Parathyroid adenoma (tissue), 2 donors: ENCODE measurements around the gene CDH26.

Experiments
- H2AFZ ChIP-seq: fragments of 300-600 bp; sonication (generic); one replicate; pipeline ENCODE4 v1.7.0; 2017; ENCODE audit warnings: antibody characterized with exemption, mild to moderate bottlenecking
- H3K27ac ChIP-seq: fragments of 300-600 bp; sonication (generic); one replicate; pipeline ENCODE4 v1.7.0; 2017
- H3K27me3 ChIP-seq: fragments of 300-600 bp; sonication (generic); one replicate; pipeline ENCODE4 v1.7.0; 2017; ENCODE audit warnings: low read length; ENCODE audit not compliant: control insufficient read depth, insufficient read depth
- H3K36me3 ChIP-seq: fragments of 300-600 bp; sonication (generic); one replicate; pipeline ENCODE4 v1.7.0; 2017; ENCODE audit warnings: low read length; ENCODE audit not compliant: control insufficient read depth, insufficient read depth
- H3K4me1 ChIP-seq: fragments of 300-600 bp; sonication (generic); one replicate; pipeline ENCODE4 v1.7.0; 2017; ENCODE audit warnings: control low read depth
- H3K4me2 ChIP-seq: fragments of 300-600 bp; sonication (generic); one replicate; pipeline ENCODE4 v1.7.0; 2017; ENCODE audit warnings: low read length
- H3K4me3 ChIP-seq: fragments of 300-600 bp; sonication (generic); one replicate; pipeline ENCODE4 v1.7.0; 2017; ENCODE audit warnings: low read depth, low read length
- H3K79me2 ChIP-seq: fragments of 300-600 bp; sonication (generic); one replicate; pipeline ENCODE4 v1.7.0; 2017; ENCODE audit warnings: control low read depth
- H3K9ac ChIP-seq: fragments of 300-600 bp; sonication (generic); one replicate; pipeline ENCODE4 v1.7.0; 2017; ENCODE audit warnings: mild to moderate bottlenecking
- H3K9me3 ChIP-seq: fragments of 300-600 bp; sonication (generic); one replicate; pipeline ENCODE4 v1.7.0; 2017; ENCODE audit warnings: low read length; ENCODE audit not compliant: control insufficient read depth
- TF ChIP-seq, protein P1 (sequence below): fragments of 300-600 bp; sonication (generic); IDR thresholded peaks from one replicate; pipeline ENCODE4 v1.7.0; 2017; ENCODE audit warnings: antibody characterized with exemption, mild to moderate bottlenecking
- donor health status: primary hyperparathyroidism.

Gene CDH26

DNA sequence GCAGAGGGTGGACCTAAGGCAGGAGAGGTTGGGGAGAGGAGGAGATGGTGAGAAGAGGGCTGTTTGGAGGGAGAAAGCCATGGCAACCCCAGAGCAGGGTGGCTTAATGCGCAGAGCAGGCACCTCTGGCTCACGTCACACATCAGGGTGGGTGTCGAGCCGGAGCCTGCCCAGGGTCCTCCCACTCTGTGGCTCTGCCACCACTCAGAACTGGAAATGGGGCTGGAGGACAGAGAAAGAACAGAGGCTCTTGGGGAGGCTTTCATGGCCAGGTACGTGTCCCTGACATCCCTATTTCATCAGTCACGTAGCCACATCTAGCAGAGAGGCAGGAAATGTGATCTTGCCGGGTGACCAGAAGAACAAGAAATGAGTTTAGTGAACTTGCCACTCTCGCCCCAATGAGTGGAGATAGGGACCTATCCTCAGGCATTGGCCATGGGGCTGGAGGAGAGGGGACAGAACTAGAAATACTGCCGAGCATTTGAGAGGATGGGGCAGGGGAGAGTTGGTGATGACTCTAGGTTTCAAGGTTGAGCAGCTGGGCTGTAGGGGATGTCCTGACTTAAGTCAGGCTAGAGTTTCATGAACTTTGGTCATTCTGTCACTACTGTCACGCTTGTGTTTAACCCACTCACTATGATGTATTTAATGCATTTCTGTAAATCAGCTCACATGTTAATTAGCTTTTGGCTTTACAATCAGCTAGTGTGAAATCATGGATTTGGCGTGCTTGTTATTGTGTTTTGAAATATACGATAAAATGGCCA, 52.7 kb downstream of the CDH26 start:
- Histone ChIP-seq H3K27ac (no peak overlapping the region), H3K79me2 (no peaks in the 10 kb centered on the region), H2AFZ (no peak overlapping the region), H3K4me2 (no peak overlapping the region), H3K4me3 (no peak overlapping the region), H3K9me3 (no peaks in the 10 kb centered on the region), H3K9ac (no peak overlapping the region), H3K27me3 (no peaks in the 10 kb centered on the region), H3K4me1 (no peaks in the 10 kb centered on the region), H3K36me3 (no peaks in the 10 kb centered on the region)
- TF ChIP-seq, protein P1, sequence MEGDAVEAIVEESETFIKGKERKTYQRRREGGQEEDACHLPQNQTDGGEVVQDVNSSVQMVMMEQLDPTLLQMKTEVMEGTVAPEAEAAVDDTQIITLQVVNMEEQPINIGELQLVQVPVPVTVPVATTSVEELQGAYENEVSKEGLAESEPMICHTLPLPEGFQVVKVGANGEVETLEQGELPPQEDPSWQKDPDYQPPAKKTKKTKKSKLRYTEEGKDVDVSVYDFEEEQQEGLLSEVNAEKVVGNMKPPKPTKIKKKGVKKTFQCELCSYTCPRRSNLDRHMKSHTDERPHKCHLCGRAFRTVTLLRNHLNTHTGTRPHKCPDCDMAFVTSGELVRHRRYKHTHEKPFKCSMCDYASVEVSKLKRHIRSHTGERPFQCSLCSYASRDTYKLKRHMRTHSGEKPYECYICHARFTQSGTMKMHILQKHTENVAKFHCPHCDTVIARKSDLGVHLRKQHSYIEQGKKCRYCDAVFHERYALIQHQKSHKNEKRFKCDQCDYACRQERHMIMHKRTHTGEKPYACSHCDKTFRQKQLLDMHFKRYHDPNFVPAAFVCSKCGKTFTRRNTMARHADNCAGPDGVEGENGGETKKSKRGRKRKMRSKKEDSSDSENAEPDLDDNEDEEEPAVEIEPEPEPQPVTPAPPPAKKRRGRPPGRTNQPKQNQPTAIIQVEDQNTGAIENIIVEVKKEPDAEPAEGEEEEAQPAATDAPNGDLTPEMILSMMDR = no peak

DNA sequence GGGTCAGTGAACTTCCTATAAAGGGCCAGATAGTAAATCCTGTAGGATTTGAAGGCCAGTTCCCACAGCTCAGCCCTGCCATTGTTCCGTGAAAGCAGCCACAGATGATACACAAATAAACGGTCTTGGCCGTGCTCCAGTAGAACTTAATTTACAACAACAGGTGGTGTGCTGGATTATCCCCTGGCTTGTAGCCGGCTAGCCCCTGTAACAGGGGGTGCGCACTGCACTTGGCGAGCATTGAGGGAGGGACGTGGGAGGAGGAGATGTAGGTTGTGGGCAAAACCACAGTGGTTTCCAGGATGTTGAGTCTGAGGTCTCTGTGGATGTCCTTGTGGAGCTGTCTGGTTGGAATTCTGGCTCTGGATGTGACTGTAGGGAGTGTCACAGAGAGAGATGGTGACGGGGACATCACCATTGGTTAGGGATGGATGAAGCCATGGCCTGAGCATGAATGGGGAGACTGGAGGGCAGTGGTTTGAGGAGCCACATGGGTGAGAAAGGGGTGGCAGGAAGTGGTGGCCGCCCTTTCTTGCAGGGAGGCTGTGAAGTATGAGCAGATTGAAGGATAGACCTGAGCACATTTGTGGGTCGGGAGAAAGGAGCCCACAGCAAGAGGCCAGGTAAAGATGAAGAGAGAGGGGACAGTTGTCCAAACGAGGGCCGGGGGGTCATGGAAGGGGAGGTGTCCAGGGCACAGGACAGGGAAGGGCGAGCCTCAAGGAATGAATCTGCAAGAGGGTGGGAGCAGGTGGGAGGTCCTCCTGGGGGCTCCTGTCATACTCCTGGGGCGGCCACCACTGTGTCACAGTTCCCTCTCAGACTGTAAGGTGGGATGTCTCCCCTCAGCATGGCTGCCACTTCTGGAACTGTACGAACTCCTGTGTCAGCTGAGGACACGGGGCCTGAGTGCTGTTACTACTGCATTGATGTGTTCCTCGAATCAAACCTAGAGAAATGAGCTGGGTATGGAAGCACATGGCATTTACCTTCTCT, 53.6 kb downstream of the CDH26 start:
- no peak overlapping the region for H3K4me3 ChIP-seq
- no peaks in the 10 kb centered on the region for H3K4me1 ChIP-seq
- H3K27ac ChIP-seq = no peak overlapping the region
- no peak overlapping the region for H3K9ac ChIP-seq
- no peaks in the 10 kb centered on the region for H3K9me3 ChIP-seq
- no peak overlapping the region for H3K4me2 ChIP-seq
- TF ChIP-seq, protein P1 = no peak
- H3K79me2 ChIP-seq = no peaks in the 10 kb centered on the region
- no peak overlapping the region for H2AFZ ChIP-seq
- no peaks in the 10 kb centered on the region for H3K27me3 ChIP-seq
- no peaks in the 10 kb centered on the region for H3K36me3 ChIP-seq

- Histone ChIP-seq H3K4me3 (no peak overlapping the region), H3K36me3 (no peaks in the 10 kb centered on the region), H3K4me1 (no peaks in the 10 kb centered on the region), H3K9me3 (no peaks in the 10 kb centered on the region), H3K27ac (no peak overlapping the region), H3K9ac (no peak overlapping the region), H3K4me2 (no peak overlapping the region), H3K27me3 (no peaks in the 10 kb centered on the region), H3K79me2 (no peaks in the 10 kb centered on the region), H2AFZ (no peak overlapping the region)
- TF ChIP-seq, protein P1 = no peak
Observed at GRCh38 chr20:60013296-60014139, 55.3 kb downstream of the CDH26 start.

- Histone ChIP-seq H3K27me3 (no peaks in the 10 kb centered on the region), H3K4me2 (no peak overlapping the region), H3K27ac (no peak overlapping the region), H3K36me3 (no peaks in the 10 kb centered on the region), H3K9me3 (no peaks in the 10 kb centered on the region), H2AFZ (no peak overlapping the region), H3K79me2 (no peaks in the 10 kb centered on the region), H3K4me3 (no peak overlapping the region), H3K4me1 (no peaks in the 10 kb centered on the region), H3K9ac (no peak overlapping the region)
- TF ChIP-seq, protein P1 = no peak
Observed at GRCh38 chr20:60016406-60016805, 58.2 kb downstream of the CDH26 start.
